GM10248 (cell line): ENCODE results near the gene MROH2A.

ENCODE experiments used
- CTCF ChIA-PET: fragments of 300-600 bp; sonication (Branson Sonifier 250); formaldehyde crosslinking; extraction: SDS; loops from one replicate; lab custom pipeline; 2021; ENCODE audit warnings: antibody characterized with exemption; lab: Yijun Ruan, JAX
- POLR2A ChIA-PET: fragments of 350-650 bp; sonication (Branson Sonifier 250); formaldehyde crosslinking; extraction: SDS; loops from one replicate; lab custom pipeline; 2020; ENCODE audit warnings: antibody characterized with exemption; lab: Yijun Ruan, JAX
- DNase-seq: peaks from one replicate; pipeline ENCODE4 v3.0.0; 2012; ENCODE audit errors: extremely low spot score
- TF ChIP-seq, protein P1 (sequence below): IDR thresholded peaks from 2 replicates; pipeline ENCODE4 v1.5.1; 2012; ENCODE audit warnings: mild to moderate bottlenecking, low read depth; ENCODE audit errors: extremely low read depth, missing control alignments, control extremely low read depth

Gene MROH2A

DNA sequence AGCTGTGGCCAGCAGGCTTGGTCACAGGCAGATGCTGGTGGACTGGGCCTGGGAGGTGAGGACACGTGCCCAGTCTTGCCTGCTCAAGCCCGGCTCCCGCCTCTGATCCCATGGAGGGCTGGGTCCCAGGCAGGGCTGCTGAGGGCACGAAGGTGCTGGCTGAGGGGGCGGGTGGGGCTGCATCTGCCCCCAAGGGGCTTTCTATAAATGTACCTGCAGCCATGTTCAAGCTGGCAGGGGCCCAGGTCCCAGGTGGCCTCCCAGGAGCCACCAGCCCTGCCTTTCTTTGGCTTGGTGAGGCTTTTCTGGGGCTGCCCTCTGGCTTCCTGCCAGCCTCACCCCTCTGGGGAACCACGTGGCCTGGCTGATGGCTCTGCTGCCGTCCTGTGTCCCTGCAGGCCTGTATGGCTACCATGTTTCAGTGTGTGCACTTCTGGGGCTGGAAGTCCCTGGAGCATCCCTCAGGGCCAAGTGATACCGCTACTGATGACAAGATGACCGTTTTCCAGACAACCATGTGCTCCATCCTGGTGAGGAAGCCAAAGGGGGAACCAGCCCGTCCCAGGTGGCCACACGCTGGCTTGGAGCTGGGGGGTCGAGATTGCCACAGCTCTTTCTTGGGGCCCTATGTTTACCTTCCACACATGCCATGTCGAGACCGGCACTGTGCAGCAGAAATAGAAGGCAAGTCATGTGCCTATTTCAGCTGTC is 53.0 kb downstream of the MROH2A start:
- CTCF ChIA-PET = no interaction called here
- TF ChIP-seq, protein P1, sequence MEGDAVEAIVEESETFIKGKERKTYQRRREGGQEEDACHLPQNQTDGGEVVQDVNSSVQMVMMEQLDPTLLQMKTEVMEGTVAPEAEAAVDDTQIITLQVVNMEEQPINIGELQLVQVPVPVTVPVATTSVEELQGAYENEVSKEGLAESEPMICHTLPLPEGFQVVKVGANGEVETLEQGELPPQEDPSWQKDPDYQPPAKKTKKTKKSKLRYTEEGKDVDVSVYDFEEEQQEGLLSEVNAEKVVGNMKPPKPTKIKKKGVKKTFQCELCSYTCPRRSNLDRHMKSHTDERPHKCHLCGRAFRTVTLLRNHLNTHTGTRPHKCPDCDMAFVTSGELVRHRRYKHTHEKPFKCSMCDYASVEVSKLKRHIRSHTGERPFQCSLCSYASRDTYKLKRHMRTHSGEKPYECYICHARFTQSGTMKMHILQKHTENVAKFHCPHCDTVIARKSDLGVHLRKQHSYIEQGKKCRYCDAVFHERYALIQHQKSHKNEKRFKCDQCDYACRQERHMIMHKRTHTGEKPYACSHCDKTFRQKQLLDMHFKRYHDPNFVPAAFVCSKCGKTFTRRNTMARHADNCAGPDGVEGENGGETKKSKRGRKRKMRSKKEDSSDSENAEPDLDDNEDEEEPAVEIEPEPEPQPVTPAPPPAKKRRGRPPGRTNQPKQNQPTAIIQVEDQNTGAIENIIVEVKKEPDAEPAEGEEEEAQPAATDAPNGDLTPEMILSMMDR = no peak
- POLR2A ChIA-PET = no interaction called here
- no peak for DNase-seq

DNA sequence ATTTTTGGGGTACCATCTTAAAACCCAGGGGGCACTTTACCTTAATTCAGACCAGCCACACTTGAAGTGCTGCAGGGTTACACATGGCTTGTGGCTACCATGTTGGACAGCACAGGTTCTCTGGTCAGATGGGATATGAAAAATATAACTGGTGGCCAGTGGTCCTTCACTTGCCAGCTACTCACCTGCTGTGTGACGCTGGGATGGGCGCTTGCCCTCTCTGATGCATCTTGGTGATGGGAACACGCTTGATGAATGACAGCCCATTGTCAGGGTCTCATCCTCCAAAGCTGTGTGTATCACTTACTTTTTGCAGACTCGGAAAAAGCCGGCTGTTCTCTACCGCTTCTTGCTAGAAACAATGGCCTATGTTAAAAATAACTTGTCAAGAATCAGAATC is 53.7 kb downstream of the MROH2A start:
- ChIA-PET POLR2A (no interaction called here), CTCF (interaction anchor here (0.9 kb wide), 1 partner anchor 18 kb away, joined by 3 read pairs; no protein-coding TSS in a partner anchor)
- DNase-seq = no peak
- TF ChIP-seq, protein P1 = no peak

DNA sequence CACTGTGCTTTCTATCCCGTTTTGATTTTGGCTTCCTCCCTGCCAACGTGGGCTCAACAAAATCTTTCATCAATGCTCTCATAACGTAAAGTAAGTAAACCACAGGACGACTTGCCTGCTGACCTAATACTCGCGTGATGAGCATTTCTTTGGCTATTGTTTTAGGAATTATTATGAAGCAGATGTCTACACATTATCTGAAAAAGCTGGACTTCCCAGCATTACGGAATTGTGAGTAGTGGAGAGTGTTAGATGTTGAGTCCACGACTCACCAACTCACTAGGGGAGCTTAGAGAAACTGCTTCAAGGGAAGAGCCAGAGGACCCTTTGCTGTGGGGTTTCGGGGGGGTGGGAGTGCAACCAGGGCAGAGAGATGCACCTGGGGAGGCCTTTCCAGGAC is 54.3 kb downstream of the MROH2A start:
- TF ChIP-seq, protein P1 = no peak
- POLR2A ChIA-PET = no interaction called here
- DNase-seq = no peak
- CTCF ChIA-PET = interaction anchor here (0.9 to 1.4 kb wide), 2 partner anchors 10 to 18 kb away, joined by 3 to 4 read pairs; no protein-coding TSS in a partner anchor

DNA sequence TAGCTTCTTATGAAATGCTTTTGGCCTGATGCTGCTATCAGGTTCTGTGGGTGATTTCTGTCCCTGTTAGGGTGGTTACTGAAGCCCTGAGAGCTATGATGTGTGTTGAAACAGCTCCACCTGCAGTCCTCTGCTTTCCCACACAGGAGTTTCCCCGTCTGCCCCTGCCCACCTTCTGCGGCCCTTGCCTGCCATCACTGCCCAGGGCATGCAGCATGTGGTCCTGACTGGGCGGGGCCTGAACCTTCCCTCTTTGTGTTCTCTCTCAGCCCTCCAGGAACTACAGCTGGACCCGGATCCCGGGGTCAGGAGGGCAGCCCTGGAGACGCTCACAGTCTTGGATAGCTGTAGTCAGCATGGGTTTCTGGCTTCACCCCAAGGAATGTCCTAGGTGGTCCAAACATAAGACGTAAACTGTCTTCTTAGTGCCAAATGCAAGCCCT is 54.8 kb downstream of the MROH2A start:
- peak; percentile 41 for DNase-seq
- ChIA-PET CTCF (interaction anchor here (0.9 to 1.4 kb wide), 3 partner anchors 9 to 25 kb away, joined by 3 to 4 read pairs (median 3); no protein-coding TSS in a partner anchor), POLR2A (no interaction called here)
- TF ChIP-seq, protein P1 = peak; percentile 11

DNA sequence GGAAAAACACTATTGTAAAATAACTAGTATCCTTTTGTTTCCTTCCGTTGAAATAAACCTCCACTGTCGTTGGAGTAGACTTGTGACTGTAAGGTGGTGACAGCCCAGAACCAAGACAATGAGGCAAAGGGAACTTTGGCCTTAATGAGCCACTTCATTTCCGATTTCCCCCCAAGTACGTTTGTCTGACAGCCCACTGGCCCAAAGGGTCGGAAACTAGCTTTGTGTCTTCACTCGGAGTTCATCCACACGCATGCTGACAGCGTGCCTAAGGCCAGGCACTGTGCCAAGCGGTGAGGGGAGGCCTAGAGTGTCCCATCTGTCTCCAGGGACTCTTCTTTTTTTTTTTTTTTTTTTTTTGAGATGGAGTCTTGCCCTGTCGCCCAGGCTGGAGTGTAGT is 55.2 kb downstream of the MROH2A start:
- TF ChIP-seq, protein P1 = no peak
- no peak for DNase-seq
- ChIA-PET CTCF (interaction anchor here (1.1 to 1.4 kb wide), 2 partner anchors 9 to 24 kb away, joined by 3 to 4 read pairs; no protein-coding TSS in a partner anchor), POLR2A (no interaction called here)

DNA sequence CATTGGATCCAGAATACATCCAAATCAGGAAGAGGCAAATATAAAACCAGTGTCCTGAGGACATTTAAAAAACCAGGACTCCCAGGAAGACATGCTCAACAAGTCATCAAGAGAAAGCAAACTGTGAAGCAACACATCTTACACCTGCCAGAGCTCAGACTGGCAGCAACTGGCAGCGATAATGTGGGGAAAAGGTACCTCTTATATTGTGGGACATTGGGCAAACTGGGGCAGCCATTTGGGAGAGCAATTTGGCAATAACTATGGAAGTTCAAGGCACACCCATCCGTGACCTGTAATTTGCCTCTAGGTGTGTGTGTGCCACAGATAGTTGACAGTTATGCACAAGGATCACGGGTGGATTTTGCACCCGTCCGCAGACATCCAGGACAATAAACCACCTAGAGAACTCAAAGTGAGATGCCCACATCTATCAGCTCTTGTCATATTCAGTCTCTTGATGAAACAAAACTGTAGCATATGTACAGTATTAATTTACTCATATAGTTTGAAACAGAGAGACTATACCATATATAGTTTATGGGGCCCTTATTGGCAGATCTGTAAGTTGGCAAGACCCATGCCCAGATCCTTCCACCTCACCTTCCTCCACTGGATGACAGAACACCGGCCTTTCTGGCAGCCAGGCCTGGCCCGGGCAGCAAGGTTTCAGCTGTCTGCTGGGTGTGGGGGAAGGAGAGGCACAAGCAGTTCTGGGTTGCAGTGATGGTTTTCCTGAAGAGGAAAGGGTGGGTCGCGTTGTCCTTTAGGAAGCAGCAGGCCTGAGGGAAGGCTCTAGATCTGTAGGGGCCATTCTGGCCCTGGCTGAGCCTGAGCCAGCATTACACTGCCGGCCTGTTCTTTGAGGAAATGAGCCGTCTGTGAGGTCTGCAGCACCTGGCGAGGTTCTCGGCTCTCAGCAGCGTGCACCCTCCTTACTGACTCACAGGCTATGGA is 57.4 kb downstream of the MROH2A start:
- POLR2A ChIA-PET = no interaction called here
- TF ChIP-seq, protein P1 = no peak
- CTCF ChIA-PET = no interaction called here
- DNase-seq = no peak
